Endothelial cell (in vitro differentiated cells): ENCODE measurements around the gene PTDSS2. TPM values are rescaled to one million over a fixed set of nuclear protein-coding genes. Genes with fewer than 3 reads are reported as not detected.
A peak's percentile ranks its signal among the peaks of the same experiment; 100 is the strongest.

Source experiments
- DNase-seq: peaks from one replicate; pipeline ENCODE4 v3.0.0; 2021; ENCODE audit warnings: low spot score
- H3K27ac Mint-ChIP-seq: one replicate; pipeline ENCODE4 v1.8.0; 2021; ENCODE audit warnings: mixed read lengths, inconsistent platforms; ENCODE audit not compliant: unreplicated experiment
- H3K27me3 Mint-ChIP-seq: one replicate; pipeline ENCODE4 v1.8.0; 2021; ENCODE audit warnings: mild to moderate bottlenecking, moderate library complexity, mixed read lengths, inconsistent platforms; ENCODE audit not compliant: unreplicated experiment
- H3K36me3 Mint-ChIP-seq: one replicate; pipeline ENCODE4 v1.8.0; 2021; ENCODE audit warnings: mild to moderate bottlenecking, low read depth, mixed read lengths, inconsistent platforms; ENCODE audit not compliant: unreplicated experiment
- H3K4me1 Mint-ChIP-seq: one replicate; pipeline ENCODE4 v1.8.0; 2021; ENCODE audit warnings: mild to moderate bottlenecking, mixed read lengths, inconsistent platforms; ENCODE audit not compliant: unreplicated experiment
- H3K4me3 Mint-ChIP-seq: one replicate; pipeline ENCODE4 v1.8.0; 2021; ENCODE audit warnings: mild to moderate bottlenecking, mixed read lengths, inconsistent platforms; ENCODE audit not compliant: unreplicated experiment
- H3K9me3 Mint-ChIP-seq: one replicate; pipeline ENCODE4 v1.8.0; 2021; ENCODE audit warnings: mixed read lengths, inconsistent platforms; ENCODE audit not compliant: unreplicated experiment
- CTCF ChIP-seq: fragments of 200-600 bp; sonication (generic); IDR thresholded peaks from one replicate; pipeline ENCODE4 v1.5.0; 2021; ENCODE audit warnings: antibody characterized with exemption; ENCODE audit not compliant: unreplicated experiment
- total RNA-seq: library from RNA; stranded (reverse); fragmentation: NEBNext Ultra II Directional; extraction: Animal tissue kit (Norgen Biotek cat#: 25700); gene quantifications from one replicate; pipeline ENCODE4 v1.2.1, GENCODE V29; 2021; ENCODE audit not compliant: unreplicated experiment

The PTDSS2 gene
- total RNA-seq, 1 donor from 2014 or later: 46.4 TPM

- Mint-ChIP-seq H3K27me3 (peaks cover 9% of the 10 kb centered on the region), H3K27ac (peak overlapping the region; percentile 62), H3K36me3 (peaks cover 32% of the 10 kb centered on the region), H3K4me3 (peak overlapping the region; percentile 85), H3K4me1 (no peaks in the 10 kb centered on the region), H3K9me3 (no peaks in the 10 kb centered on the region)
- TF ChIP-seq CTCF: no peak
- no peak for DNase-seq
These were observed 46.9 kb downstream of the PTDSS2 start for GRCh38 chr11:496834-497564.

- Mint-ChIP-seq H3K4me3 (peak overlapping the region; percentile 85), H3K27me3 (peaks cover 9% of the 10 kb centered on the region), H3K9me3 (no peaks in the 10 kb centered on the region), H3K4me1 (no peaks in the 10 kb centered on the region), H3K27ac (peak overlapping the region; percentile 62), H3K36me3 (peaks cover 32% of the 10 kb centered on the region)
- DNase-seq: no peak
- no peak for TF ChIP-seq CTCF
These were observed 47.7 kb downstream of the PTDSS2 start for GRCh38 chr11:497565-498296.

- Mint-ChIP-seq H3K27me3 (peaks cover 6% of the 10 kb centered on the region), H3K36me3 (peaks cover 32% of the 10 kb centered on the region), H3K4me3 (peak overlapping the region; percentile 73), H3K4me1 (no peaks in the 10 kb centered on the region), H3K9me3 (no peaks in the 10 kb centered on the region), H3K27ac (peak overlapping the region; percentile 30)
- no peak for DNase-seq
- no peak for TF ChIP-seq CTCF
These were observed 48.5 kb downstream of the PTDSS2 start for GRCh38 chr11:498297-499181.

- no peak overlapping the region for H3K4me3 Mint-ChIP-seq
These were observed 49.4 kb downstream of the PTDSS2 start for GRCh38 chr11:499201-500076.

More at GRCh38 chr11:499201-500076, 49.4 kb downstream of the PTDSS2 start:
- peaks cover 6% of the 10 kb centered on the region for H3K27me3 Mint-ChIP-seq
- H3K27ac Mint-ChIP-seq: no peak overlapping the region
- no peaks in the 10 kb centered on the region for H3K9me3 Mint-ChIP-seq
- peaks cover 29% of the 10 kb centered on the region for H3K36me3 Mint-ChIP-seq
- DNase-seq: no peak
- H3K4me1 Mint-ChIP-seq: no peaks in the 10 kb centered on the region
- TF ChIP-seq CTCF: no peak
